ENCODE data around the gene CFL1. TPM values are rescaled to one million over a fixed set of nuclear protein-coding genes. Genes with fewer than 3 reads are reported as not detected.

CFL1 gene
- total and polyA plus RNA-seq, 2 of the 4 experiments (the other 2 are of a cell fraction): 960 to 2,231 TPM

DNA sequence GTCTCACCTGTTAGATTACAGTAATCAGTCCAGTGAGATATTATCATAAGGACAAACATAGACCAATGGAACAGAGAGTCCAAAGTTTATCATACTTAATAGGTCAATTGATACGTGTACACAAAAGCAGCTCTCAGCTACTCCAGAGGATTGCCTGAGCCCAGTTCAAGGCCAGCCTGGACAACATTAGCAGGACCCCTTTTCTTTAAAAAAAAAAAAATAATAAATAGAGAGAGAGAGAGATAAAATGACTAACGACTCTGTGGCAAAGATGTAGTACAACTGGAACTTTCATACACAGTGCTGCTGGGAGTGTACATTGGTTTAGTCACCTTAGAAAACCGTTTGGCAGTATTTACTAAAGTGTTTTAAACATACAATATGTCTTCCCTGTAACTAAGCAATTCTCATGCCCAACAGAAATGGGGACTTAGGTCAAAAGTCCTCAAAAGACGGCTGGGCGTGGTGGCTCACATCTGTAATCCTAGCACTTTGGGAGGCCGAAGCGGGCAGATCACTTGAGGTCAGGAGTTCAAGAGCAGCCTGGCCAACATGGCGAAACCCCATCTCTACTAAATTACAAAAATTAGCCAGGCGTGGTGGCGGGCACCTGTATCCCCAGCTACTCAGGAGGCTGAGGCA, 13.6 kb downstream of the CFL1 start:
- no peaks in the 10 kb centered on the region for H3K36me3 ChIP-seq (ENCODE audit: control insufficient read depth, insufficient read depth, low read length)
- H2BK5ac ChIP-seq (ENCODE audit: low read depth, low read length, poor library complexity, severe bottlenecking): no peak overlapping the region
- ATAC-seq (ENCODE audit: low read depth) (no peak), DNase-seq (no peak)
- no peak overlapping the region for H4K91ac ChIP-seq (ENCODE audit: insufficient read depth, low read depth, low read length)
- H2BK20ac ChIP-seq (ENCODE audit: low read depth, low read length): no peak overlapping the region
- no peak overlapping the region for H2BK120ac ChIP-seq (ENCODE audit: low read depth, low read length)
- H3K14ac ChIP-seq (replicated peaks; ENCODE audit: low read depth, low read length): no peak overlapping the region
- no peaks in the 10 kb centered on the region for H3K79me1 ChIP-seq (ENCODE audit: low read depth in 1 of 2, low read length in 2 of 2)
- H3K4me2 ChIP-seq (ENCODE audit: low read depth, low read length): no peak overlapping the region
- in situ Hi-C loops (cut with MboI; ENCODE audit: low sequenced_read_pairs): no loop called here
- no peak overlapping the region for H2BK15ac ChIP-seq (ENCODE audit: low read depth, low read length)
- H2AK5ac ChIP-seq (ENCODE audit: low read depth, low read length): no peak overlapping the region
- no peak overlapping the region for H3K23ac ChIP-seq (ENCODE audit: low read depth, low read length)
- no peaks in the 10 kb centered on the region for H4K20me1 ChIP-seq (ENCODE audit: insufficient read depth, low read length)
- no TSS peak for BruUV-seq (replicated peaks)
- no peak overlapping the region for H3K4ac ChIP-seq (ENCODE audit: low read depth, low read length)
- dilution Hi-C loops (cut with HindIII; ENCODE audit: low sequenced_read_pairs, unreplicated experiment): no loop called here
- no peak overlapping the region for H2AFZ ChIP-seq (replicated peaks; ENCODE audit: low read length, poor library complexity)
- no peak overlapping the region for H3K4me3 ChIP-seq (ENCODE audit: insufficient read depth, low read depth, low read length)
- CTCF ChIA-PET: no interaction called here
- 100% methylated on average over 2 of the region's 10 CpGs; no CpG with 5 or more reads in 1 of the 2 experiments for WGBS, 2 experiments (ENCODE audit: extremely low coverage in 2 of 2, insufficient read length in 1 of 2)
- no peak overlapping the region for H4K8ac ChIP-seq (ENCODE audit: low read depth in 2 of 2, low read length in 2 of 2)
- no peaks in the 10 kb centered on the region for H3K9me3 ChIP-seq (ENCODE audit: control insufficient read depth, insufficient read depth, low read length)
- H3K4me1 ChIP-seq (ENCODE audit: control insufficient read depth, insufficient read depth, low read length): no peaks in the 10 kb centered on the region
- TF ChIP-seq, protein P1, sequence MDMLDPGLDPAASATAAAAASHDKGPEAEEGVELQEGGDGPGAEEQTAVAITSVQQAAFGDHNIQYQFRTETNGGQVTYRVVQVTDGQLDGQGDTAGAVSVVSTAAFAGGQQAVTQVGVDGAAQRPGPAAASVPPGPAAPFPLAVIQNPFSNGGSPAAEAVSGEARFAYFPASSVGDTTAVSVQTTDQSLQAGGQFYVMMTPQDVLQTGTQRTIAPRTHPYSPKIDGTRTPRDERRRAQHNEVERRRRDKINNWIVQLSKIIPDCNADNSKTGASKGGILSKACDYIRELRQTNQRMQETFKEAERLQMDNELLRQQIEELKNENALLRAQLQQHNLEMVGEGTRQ (IDR thresholded peaks at IDR 0.05; ENCODE audit: low read depth, low read length): no peak
- TF ChIP-seq MAZ (IDR thresholded peaks at IDR 0.05; ENCODE audit: borderline replicate concordance, low read depth, low read length) (no peak), CEBPB (IDR thresholded peaks at IDR 0.05; ENCODE audit: low read depth, low read length) (no peak), SMC3 (IDR thresholded peaks at IDR 0.05; ENCODE audit: low read depth, low read length) (no peak), CHD1 (IDR thresholded peaks at IDR 0.05; ENCODE audit: low read depth, low read length) (no peak)
- intact Hi-C loops (cut with micrococcal nuclease): no loop called here
- no peaks in the 10 kb centered on the region for H3K27me3 ChIP-seq (ENCODE audit: control insufficient read depth, insufficient read depth, low read length)
- no peak overlapping the region for H2AK9ac ChIP-seq (replicated peaks; ENCODE audit: low read depth, low read length, poor library complexity)
- no peak overlapping the region for H3K27ac ChIP-seq (ENCODE audit: insufficient read depth, low read length)
- H3K56ac ChIP-seq (ENCODE audit: extremely low read depth, insufficient read depth, low read length): no peak overlapping the region
- no peak overlapping the region for H3K9ac ChIP-seq (ENCODE audit: low read depth, low read length)
- no peak overlapping the region for H3K18ac ChIP-seq (ENCODE audit: low read depth, low read length)
- POLR2A ChIA-PET (ENCODE audit: unreplicated experiment): no interaction called here
- no peak overlapping the region for H4K5ac ChIP-seq (ENCODE audit: low read depth, low read length)
- no peaks in the 10 kb centered on the region for H3K9me1 ChIP-seq (ENCODE audit: insufficient read depth, low read length)
